RPMI7951 (cell line): Measurements from ENCODE around the gene HCN2. TPM values are rescaled to one million over a fixed set of nuclear protein-coding genes. Genes with fewer than 3 reads are reported as not detected.

Experiments used
- DNase-seq: peaks from one replicate; pipeline ENCODE4 v3.0.0-alpha.2; 2012; ENCODE audit warnings: low read depth
- total RNA-seq: library from RNA; depleted of rRNA; stranded (reverse); fragments of >200 nt; shearing (Covaris generic); gene quantifications from 2 replicates; pipeline ENCODE4 v1.2.3, GENCODE V29; 2014

HCN2 gene
- total RNA-seq, 1 experiment from 2014 or later: 0.24 TPM

- DNase-seq: peak; percentile 39
Observed at GRCh38 chr19:570937-571565, 18.6 kb upstream of the HCN2 start.

GRCh38 chr19:571566-571974 is 18.1 kb upstream of the HCN2 start:
- peak; percentile 47 for DNase-seq

GRCh38 chr19:572140-572742 is 17.4 kb upstream of the HCN2 start, which contains the start of gene BSG:
TSS of gene BSG (plus strand) at chr19:572596. CDS start at chr19:572635, 39 bp downstream.
- peak; percentile 98 for DNase-seq

- DNase-seq: peak; percentile 63
Observed at GRCh38 chr19:572743-573518, 16.8 kb upstream of the HCN2 start.

GRCh38 chr19:573519-573825 is 16.2 kb upstream of the HCN2 start:
- no peak for DNase-seq

GRCh38 chr19:574658-575526 is 14.8 kb upstream of the HCN2 start:
- peak; percentile 58 for DNase-seq

- DNase-seq: peak; percentile 79
Observed at GRCh38 chr19:575527-576506, 13.9 kb upstream of the HCN2 start.

- no peak for DNase-seq
Observed at GRCh38 chr19:576768-577438, 12.8 kb upstream of the HCN2 start.

- no peak for DNase-seq
Observed at GRCh38 chr19:577439-578392, 12.0 kb upstream of the HCN2 start.

- no peak for DNase-seq
Observed at GRCh38 chr19:579111-579841, 10.4 kb upstream of the HCN2 start.

GRCh38 chr19:579842-580155 is 9.9 kb upstream of the HCN2 start:
- no peak for DNase-seq

- no peak for DNase-seq
Observed at GRCh38 chr19:580274-580835, 9.3 kb upstream of the HCN2 start.

GRCh38 chr19:581399-582111 is 8.1 kb upstream of the HCN2 start:
- no peak for DNase-seq

- peak; percentile 92 for DNase-seq
Observed at GRCh38 chr19:582497-583197, 7.0 kb upstream of the HCN2 start.

- no peak for DNase-seq
Observed at GRCh38 chr19:583198-583967, 6.3 kb upstream of the HCN2 start.

GRCh38 chr19:583968-584239 is 5.8 kb upstream of the HCN2 start:
- DNase-seq: no peak
